RCC 7860 (cell line): ENCODE results near the gene EIPR1.

ENCODE experiments used
- DNase-seq: peaks from one replicate; pipeline ENCODE4 v3.0.0-alpha.2; 2015; ENCODE audit warnings: low spot score
- FAIRE-seq: peaks from 2 replicates; lab custom pipeline; 2012; peaks lifted over from hg19 to GRCh38; lab: Jason Lieb, UNC

The EIPR1 gene

GRCh38 chr2:3325458-3326181 is 52.0 kb downstream of the EIPR1 start:
- DNase-seq (no peak), FAIRE-seq (no peak)

GRCh38 chr2:3324404-3325281 is 53.0 kb downstream of the EIPR1 start:
- FAIRE-seq: no peak
- no peak for DNase-seq

GRCh38 chr2:3324036-3324386 is 53.6 kb downstream of the EIPR1 start:
- FAIRE-seq (no peak), DNase-seq (no peak)

- DNase-seq: no peak
- no peak for FAIRE-seq
These were observed 54.1 kb downstream of the EIPR1 start for GRCh38 chr2:3323360-3324035.

- FAIRE-seq: no peak
These were observed 55.2 kb downstream of the EIPR1 start for GRCh38 chr2:3322311-3322970.

GRCh38 chr2:3321825-3322224 is 55.8 kb downstream of the EIPR1 start:
- DNase-seq (no peak), FAIRE-seq (no peak)

More at GRCh38 chr2:3322311-3322970, 55.2 kb downstream of the EIPR1 start:
- no peak for DNase-seq

GRCh38 chr2:3320910-3321605 is 56.6 kb downstream of the EIPR1 start:
- DNase-seq (no peak), FAIRE-seq (no peak)

- DNase-seq (no peak), FAIRE-seq (no peak)
These were observed 57.7 kb downstream of the EIPR1 start for GRCh38 chr2:3319745-3320566.

GRCh38 chr2:3319134-3319533 is 58.5 kb downstream of the EIPR1 start:
- FAIRE-seq: no peak
- no peak for DNase-seq

- DNase-seq: no peak
- FAIRE-seq: no peak
These were observed 59.6 kb downstream of the EIPR1 start for GRCh38 chr2:3317871-3318590.

GRCh38 chr2:3317277-3317685 is 60.3 kb downstream of the EIPR1 start:
- FAIRE-seq (no peak), DNase-seq (no peak)

- no peak for DNase-seq
- no peak for FAIRE-seq
These were observed 61.0 kb downstream of the EIPR1 start for GRCh38 chr2:3316456-3317276.

GRCh38 chr2:3314626-3315025 is 63.0 kb downstream of the EIPR1 start:
- FAIRE-seq (no peak), DNase-seq (no peak)

GRCh38 chr2:3313781-3314375 is 63.7 kb downstream of the EIPR1 start:
- no peak for FAIRE-seq
- no peak for DNase-seq

GRCh38 chr2:3312576-3313345 is 64.9 kb downstream of the EIPR1 start:
- DNase-seq: no peak
- no peak for FAIRE-seq

GRCh38 chr2:3311601-3312000 is 66.0 kb downstream of the EIPR1 start:
- no peak for DNase-seq
- FAIRE-seq: no peak
